Medulla oblongata (tissue), 1 donor: ENCODE data around the gene YARS1.

ENCODE experiments used
- DNase-seq: peaks from one replicate; pipeline ENCODE4 v3.0.0-alpha.2; 2015; ENCODE audit errors: extremely low spot score

Gene YARS1

DNA sequence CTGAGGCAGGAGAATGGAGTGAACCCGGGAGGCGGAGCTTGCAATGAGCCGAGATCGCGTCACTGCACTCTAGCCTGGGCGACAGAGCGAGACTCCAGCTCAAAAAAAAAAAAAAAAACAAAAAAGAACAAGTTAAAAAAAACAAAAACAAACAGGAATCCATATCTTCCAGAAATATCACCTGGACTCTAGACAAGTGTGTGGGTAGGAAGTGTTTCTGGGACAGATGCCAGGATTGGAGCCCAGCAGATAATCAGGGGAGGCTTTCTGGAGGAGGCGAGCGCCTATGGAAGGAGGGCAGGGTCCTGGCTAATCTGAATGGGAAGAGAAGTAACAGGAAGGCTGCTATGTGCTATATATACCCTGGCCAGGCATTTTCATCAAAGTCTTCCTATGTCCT, 71.0 kb downstream of the YARS1 start:
- DNase-seq, result no peak

DNA sequence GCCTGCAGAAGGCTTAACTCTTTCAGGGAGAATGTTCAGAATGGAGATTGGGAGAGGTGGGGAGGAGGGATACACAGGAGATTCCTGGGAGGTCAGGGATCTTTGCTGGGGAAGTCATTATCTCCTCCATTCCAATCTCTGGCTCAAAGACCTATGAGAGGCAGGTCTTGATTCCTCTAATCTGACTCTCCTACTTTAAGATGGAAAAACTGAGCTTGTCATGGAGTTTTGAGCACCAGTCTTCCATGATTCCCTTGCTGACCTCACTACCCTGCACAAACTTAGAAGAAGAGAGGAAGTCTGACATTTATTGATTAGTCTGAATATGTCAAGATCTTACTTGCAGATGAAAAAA, 73.1 kb downstream of the YARS1 start:
- no peak for DNase-seq

DNA sequence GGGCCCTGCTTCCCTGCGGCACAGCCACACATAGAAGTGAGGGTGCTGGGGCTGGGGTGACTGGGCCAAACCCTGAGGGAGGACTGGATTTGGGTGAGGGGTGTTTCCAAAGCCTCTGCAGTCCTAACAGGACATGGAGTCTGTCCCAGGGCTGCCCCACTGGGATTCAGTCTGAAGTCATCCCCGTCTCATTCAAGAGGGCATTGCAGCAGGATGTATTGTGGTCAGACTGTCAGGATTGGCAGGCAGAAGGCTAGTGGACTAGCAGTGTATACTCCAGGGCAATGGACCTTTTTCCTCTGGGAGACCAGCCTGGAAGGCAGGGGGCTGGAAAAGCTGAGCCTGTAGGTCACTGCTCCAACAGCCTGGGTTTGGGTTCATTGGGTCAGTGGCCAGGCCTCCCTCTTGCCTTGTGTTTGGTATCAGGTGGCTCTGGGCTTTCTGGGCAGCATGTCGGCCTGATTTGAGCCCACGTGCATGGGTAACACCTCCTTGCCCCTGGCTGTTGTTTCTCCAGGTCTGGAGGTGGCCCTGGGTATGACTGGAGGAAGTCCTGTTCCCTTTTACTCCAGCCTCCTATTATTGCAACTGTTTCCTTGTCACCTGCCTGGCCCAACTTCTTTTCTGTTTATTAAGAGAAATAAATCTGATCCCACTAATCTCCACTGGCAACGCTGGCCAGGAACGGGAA, 73.6 kb downstream of the YARS1 start:
- no peak for DNase-seq

DNA sequence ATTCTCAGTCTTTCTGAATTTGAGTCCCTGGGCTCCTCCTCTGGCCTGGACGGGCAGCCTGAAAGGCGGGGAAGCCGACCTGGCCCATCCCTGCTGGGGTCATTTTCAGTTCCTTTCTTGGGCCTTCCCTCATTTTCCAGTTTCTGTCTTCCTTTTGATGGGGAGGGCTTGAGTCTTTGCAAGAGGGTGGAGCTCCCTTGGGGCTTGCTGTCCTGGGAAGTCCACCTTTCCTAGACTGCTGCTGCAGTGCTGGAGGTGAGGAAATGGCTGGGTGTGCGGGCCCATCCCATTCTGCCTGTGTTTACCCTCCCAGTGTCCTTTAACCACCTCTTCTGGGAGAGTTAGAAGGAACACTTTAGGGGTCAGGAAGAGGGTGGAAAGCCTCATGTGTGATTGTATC, 74.2 kb downstream of the YARS1 start:
- no peak for DNase-seq

DNA sequence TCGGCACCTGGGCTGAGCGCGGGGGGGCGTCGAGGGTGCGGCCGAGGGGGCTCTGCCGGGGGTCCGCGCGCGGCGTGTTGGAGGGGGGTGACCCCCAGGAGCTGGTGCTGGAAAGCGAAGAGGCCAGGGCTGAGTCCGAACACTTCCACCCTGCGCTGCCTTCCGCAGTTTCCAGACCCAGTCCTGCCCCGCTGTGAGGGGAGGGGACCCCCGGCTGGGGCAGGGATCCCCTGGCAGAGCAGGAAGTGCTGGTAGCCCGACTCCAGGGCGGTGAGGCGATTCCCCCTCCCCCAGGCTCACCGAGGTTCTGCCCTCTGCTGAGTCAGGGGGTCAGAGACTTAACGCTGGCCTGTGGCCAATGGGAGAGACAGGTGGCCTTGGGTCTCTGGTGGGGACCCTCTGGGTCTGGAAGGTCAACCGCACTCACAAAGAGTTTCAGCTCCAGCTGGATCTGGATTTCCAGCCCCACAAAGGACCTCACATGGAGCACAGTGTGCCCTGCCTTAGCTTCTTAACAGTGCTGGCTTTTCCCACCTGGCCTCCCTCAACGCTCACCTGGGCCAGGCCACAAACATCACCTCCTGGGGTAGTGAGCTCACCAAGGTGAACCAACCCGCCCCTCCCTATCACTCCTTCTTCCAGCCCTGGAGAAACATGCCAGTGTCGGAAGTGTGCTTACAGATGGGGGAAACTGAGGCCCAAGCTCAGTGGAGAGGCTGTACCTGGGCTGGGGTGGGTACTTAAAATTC, 74.8 kb downstream of the YARS1 start:
- DNase-seq, result no peak

DNA sequence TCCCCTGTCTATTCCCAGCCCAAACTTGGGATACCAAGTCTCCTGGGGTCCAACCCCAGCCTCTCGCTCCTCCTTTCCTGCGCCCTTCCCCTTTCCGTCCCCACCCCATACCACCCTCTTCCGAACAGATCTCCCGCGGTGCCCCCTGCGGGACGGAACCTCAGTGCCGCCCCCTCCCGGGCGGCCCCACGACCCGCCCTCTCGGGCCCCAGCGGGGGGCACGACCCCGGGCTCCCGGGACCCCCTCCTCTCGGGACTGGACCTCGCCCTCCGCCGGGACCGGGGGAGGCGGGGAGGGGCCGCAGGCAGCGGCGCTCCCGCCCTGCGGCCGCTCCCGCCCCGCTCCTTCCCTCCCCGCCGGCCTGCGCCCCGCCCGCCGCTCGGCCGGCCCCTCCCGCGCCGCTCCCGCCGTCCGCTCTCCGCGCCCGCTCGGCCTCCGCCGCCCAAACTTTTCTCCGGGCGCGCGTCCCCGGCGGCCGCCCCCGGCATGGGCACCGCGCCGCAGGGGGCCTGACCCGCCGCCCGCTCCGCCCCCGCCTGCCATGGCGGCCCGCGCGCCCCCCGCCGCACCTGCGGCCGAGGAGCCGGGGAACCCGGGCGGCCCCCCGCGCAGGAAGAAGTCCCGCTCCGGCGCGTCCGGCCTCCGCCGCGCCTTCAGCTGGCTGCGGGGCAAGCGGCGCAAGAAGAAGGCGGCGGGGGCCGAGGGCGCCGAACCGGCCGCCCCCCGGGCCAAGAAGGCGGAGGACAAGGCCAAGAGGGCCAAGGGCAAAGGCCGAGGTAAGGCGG, 75.6 kb downstream of the YARS1 start:
- DNase-seq, result no peak

DNA sequence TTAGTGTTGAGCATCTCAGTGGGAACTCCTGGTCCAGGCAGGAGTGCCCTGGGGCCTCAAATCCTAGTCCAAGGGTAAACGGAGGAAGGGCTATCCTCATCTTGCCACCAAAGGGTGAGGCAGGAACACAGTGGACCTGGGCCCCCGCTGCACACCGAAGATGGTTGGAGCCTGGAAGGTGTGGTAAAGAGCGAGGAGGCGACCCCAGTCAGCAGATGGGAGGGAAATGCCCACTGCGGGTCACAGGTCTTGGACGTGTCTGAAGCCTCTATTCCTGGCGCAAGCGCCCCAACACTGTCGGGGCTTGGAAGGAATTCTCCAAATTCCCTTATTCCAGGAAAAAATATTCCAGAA, 76.1 kb downstream of the YARS1 start:
- no peak for DNase-seq

DNA sequence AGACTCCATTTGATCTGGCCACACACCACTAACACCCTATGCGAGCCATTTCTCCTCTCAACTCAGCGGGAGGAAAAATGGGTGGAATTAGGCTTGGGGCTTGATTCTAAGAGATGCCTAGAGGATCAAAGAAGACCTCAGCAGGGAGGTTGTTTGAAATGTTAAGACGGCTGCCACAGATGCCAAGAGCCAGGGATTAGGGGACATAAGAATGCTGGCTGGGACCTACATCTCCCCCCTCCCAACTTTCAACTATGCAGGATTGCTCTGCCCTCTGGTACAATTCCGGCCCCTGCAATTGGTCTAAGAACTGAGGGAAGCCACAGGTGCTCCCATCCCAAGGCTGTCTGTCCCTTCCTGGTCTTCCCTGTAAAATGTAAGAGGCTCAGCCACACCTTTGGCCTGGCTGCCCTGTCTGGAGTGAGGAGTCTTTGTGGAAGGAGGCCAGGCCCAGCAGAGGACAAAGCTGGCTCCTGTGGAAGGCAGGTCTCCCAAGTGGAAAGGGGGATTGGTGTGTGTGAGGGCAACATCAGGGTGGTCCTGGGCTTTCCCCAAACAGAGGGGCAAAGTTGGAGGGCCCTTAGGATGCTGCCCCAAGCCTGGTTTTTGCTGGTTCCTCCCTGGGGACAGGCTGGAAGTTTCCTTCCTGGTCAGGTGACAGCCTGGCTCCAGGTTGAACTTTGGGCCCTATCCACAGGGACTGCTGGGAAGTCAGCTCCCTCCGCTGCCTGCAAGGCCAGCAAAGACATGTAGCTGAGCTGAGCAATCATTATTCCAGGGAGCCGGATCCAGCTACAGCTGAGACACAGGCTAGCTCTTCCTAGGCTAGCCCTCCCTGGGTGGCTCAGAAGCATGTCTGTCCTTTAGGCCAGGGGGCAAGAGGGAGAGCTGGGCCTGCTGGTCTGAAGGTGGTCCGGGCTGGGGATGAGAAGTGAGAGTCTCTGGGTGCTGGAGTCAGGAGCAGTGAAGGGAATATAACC, 80.1 kb downstream of the YARS1 start:
- DNase-seq, result no peak

DNA sequence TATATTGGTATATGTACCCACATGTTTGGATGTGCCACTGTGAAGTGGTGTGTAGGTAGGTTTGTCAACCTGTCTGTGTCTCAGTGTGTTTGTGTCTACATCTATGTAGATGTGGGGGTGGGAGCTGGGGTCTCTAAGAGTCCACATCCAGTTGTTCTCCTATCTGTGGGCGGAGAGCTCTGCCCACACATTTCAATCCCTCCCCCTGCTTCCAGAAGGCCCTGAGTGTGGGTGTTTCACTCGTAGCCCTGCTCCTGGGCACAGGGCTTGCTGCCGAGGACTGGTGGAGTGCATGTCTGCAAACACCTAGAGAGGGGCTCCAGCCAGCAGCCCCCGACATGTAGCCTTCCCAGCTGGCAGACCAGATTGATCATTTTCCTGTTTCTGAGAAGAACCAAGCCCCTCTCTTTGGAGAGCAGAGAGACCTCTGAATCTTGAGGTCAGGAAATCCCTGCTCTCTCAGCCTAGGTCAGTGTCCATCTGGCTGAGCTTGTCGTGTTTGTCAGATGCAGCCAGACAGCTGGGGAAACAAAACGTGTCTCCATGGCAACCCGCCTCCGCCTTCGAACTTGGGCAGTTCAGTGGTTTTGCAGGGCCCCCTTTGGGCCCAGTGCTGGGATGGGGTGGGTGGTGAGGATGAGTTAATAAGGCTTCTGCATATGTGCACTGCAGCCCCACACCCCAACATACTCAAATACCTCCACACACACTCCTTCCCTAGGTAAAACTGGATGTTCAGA, 83.4 kb downstream of the YARS1 start:
- no peak for DNase-seq

DNA sequence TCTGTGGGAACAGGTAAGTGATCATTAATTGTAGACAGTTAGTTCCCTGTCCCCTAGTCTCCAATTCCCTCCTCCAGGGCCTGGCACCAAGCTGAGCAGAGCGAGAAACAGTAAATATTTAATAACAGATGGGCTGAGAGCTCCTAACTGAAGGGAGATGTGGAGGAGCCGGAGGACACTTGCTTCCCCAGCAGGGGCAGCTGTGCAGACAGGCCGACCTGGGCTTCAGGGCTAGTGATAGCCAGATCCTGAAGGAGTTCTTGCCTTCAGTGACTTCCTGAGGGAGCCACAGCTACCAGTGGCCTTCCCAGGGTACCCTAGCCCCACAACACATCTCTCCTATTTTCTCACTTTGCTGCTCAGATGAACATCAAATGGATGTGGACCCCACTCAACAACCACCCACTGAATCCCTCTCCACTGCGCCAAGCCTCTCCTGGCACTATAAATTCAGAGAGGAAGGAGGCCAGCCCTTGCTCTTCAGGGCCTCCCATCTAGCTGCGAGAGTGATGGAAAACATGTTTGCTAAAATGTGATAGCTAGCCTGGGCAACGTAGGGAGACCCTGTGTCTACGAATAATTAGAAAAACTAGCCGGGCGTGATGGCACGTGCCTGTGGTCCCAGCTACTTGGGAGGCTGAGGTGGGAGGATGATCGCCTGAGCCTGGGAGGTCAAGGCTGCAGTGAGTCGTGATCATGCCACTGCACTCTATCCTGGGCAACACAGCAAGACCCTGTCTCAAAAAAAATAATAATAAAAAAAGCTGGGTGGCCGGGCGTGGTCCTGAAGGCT, 87.7 kb downstream of the YARS1 start:
- DNase-seq, result no peak

DNA sequence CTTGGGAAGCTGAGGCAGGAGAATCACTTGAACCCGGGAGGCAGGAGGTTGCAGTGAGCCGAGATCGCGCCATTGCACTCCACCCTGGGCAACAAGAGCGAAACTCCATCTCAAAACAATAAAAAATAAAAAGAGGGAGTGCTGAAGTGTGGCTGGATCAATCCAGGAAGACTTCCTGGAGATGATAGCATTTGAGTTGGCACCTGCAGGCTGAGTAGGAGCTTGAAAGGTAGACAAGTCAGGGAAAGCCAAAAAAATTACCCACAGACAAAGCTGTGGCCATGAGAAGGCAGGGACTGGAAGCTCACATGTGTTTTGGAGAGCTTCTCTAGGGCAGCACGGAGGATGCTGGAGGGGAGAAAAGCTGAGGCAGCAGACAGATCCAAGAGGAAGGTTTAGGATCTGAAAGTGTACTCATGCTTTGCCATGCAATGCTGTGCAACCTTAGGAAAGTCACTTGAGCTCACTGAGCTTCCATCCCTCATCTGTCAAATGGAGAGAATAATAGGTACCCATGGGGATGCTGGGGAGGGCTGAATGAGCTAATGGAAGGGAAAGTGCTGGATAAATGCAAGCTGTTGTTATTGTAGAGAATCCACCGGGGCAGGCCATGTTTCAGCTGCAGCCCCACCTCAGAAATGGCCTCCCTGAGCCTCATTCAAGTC, 88.6 kb downstream of the YARS1 start:
- DNase-seq, result no peak

DNA sequence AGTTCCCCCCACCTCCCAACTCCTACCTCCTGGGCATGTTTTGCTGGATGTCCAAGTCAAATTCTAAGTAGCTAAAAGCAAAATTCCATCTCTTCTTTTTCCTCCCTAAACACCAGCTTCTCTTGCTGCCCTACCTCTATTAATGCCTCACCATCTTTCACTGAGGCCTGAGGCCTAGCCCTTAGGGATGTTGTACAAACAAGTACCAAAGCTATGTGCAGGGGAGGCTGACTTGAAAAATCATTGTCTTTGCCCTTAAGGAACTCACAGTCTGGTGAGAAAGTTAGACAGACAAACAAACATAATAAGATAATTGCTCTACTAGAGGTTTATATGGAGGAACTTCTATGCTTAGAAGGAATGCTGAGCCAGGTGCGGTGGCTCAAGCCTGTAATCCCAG, 89.3 kb downstream of the YARS1 start:
- DNase-seq, result no peak

DNA sequence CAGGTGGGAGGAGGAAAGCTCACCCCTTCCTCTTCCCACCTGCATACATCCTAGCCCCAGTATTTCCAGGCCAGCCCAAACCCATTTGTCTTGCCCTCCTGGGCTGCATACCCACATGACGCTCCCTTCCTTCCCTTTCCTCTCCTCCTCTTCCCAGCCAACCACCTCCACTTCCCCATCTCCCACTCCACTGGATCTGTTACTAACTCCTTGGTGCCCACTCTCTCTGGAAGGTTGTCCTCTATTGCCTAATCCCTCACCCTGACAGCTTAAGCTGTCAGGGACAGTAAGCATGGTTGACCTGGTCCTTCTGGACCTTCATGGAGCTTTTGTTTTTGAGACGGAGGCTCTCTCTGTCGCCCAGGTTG, 91.6 kb downstream of the YARS1 start:
- no peak for DNase-seq
